Osteoblast (primary cell): ENCODE data around the gene PRSS21. TPM values are rescaled to one million over a fixed set of nuclear protein-coding genes. Genes with fewer than 3 reads are reported as not detected.

ENCODE experiments used
- DNase-seq: peaks from one replicate; pipeline ENCODE4 v3.0.0; 2011; ENCODE audit warnings: low spot score, mixed read lengths; ENCODE audit not compliant: insufficient read length; ENCODE audit errors: missing footprints
- H2AFZ ChIP-seq: 2 replicates; pipeline ENCODE4 v1.6.0; 2011; ENCODE audit warnings: mild to moderate bottlenecking, low read length
- H3K27ac ChIP-seq: 2 replicates; pipeline ENCODE4 v1.5.1; 2011; ENCODE audit warnings: mild to moderate bottlenecking, low read depth, low read length, moderate library complexity
- H3K27me3 ChIP-seq: 2 replicates; pipeline ENCODE4 v1.6.0; 2012; ENCODE audit warnings: mild to moderate bottlenecking, control low read depth, inconsistent platforms, low read length, moderate library complexity; ENCODE audit not compliant: insufficient read depth
- H3K36me3 ChIP-seq: 2 replicates; pipeline ENCODE4 v1.5.1; 2011; ENCODE audit warnings: mild to moderate bottlenecking, low read length, control low read depth, moderate library complexity; ENCODE audit not compliant: insufficient read depth
- H3K4me1 ChIP-seq: 2 replicates; pipeline ENCODE4 v1.5.1; 2011; ENCODE audit warnings: mild to moderate bottlenecking, low read length, control low read depth, moderate library complexity; ENCODE audit not compliant: insufficient read depth
- H3K4me2 ChIP-seq: 2 replicates; pipeline ENCODE4 v1.6.0; 2011; ENCODE audit warnings: mild to moderate bottlenecking, low read length; ENCODE audit not compliant: insufficient read depth
- H3K4me3 ChIP-seq: fragments of 200-600 bp; sonication (generic); 3 replicates; pipeline ENCODE4 v1.5.1; 2012; ENCODE audit warnings: mild to moderate bottlenecking, low read length, inconsistent platforms; ENCODE audit not compliant: insufficient read depth
- H3K79me2 ChIP-seq: 2 replicates; pipeline ENCODE4 v1.6.0; 2012; ENCODE audit warnings: mild to moderate bottlenecking, low read length, control low read depth, inconsistent platforms; ENCODE audit not compliant: insufficient read depth
- H3K9me3 ChIP-seq: 2 replicates; pipeline ENCODE4 v1.5.1; 2011; ENCODE audit warnings: low read depth, low read length, control low read depth
- H4K20me1 ChIP-seq: 2 replicates; pipeline ENCODE4 v1.6.0; 2012; ENCODE audit warnings: mild to moderate bottlenecking, low read length, control low read depth; ENCODE audit not compliant: insufficient read depth
- total RNA-seq: library from RNA; depleted of rRNA; stranded (reverse); fragments of >200 nt; gene quantifications from 2 replicates; pipeline ENCODE4 v1.2.3, GENCODE V29; 2012
- TF ChIP-seq, protein P1 (sequence below): IDR thresholded peaks from 2 replicates; pipeline ENCODE4 v1.5.1; 2011; ENCODE audit warnings: mild to moderate bottlenecking, low read depth, low read length, moderate library complexity; ENCODE audit errors: extremely low read depth

Gene PRSS21
- total RNA-seq, 1 donor = not detected

GRCh38 chr16:2779978-2780898, 36.8 kb upstream of the PRSS21 start:
- Histone ChIP-seq H3K79me2 (peaks cover 34% of the 10 kb centered on the region), H3K4me3 (no peak overlapping the region), H3K9me3 (no peaks in the 10 kb centered on the region), H3K36me3 (peaks cover 4% of the 10 kb centered on the region), H3K27me3 (peaks cover 12% of the 10 kb centered on the region), H3K4me1 (peaks cover 19% of the 10 kb centered on the region), H3K27ac (no peak overlapping the region), H3K4me2 (no peak overlapping the region), H2AFZ (no peak overlapping the region), H4K20me1 (peaks cover 13% of the 10 kb centered on the region)
- DNase-seq = no peak
- TF ChIP-seq, protein P1, sequence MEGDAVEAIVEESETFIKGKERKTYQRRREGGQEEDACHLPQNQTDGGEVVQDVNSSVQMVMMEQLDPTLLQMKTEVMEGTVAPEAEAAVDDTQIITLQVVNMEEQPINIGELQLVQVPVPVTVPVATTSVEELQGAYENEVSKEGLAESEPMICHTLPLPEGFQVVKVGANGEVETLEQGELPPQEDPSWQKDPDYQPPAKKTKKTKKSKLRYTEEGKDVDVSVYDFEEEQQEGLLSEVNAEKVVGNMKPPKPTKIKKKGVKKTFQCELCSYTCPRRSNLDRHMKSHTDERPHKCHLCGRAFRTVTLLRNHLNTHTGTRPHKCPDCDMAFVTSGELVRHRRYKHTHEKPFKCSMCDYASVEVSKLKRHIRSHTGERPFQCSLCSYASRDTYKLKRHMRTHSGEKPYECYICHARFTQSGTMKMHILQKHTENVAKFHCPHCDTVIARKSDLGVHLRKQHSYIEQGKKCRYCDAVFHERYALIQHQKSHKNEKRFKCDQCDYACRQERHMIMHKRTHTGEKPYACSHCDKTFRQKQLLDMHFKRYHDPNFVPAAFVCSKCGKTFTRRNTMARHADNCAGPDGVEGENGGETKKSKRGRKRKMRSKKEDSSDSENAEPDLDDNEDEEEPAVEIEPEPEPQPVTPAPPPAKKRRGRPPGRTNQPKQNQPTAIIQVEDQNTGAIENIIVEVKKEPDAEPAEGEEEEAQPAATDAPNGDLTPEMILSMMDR = no peak

DNA sequence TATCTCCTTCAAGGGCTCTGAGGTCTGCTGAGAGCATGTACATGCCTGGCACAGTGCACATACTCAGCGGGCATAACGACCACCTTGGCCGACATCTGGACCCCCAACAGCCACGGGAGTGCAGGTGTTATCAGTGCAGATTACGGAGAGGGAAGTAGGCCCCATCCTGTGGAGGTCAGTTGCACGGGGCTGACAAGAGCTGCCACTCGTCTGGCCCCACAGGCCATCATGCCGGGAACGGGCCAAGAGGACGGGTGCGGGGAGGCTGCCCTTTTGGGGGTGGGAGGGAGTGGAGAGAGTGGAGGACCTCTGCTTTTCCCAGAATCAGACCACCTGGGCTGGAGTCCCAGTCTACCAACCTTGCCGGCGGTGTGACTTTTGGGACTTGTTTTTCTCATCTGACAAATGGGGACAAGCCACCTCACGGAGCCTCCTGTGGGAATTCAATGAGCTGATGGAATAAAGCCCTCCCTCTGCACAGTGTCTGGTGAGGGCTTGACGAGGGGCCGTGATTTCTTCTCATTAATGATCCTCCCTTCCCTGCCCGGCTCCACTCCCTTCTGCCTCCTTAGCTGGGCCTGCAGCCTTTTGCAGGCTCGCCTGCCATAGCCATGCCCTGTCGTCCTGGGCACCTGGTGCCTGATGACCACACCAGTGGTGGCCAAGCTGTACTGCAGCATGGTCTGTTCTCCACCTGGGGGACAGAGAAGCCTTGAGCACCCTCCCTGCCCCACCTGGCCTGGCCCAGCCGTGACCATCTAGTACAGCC, 34.3 kb upstream of the PRSS21 start:
- H3K27ac ChIP-seq = no peak overlapping the region
- peaks cover 12% of the 10 kb centered on the region for H3K79me2 ChIP-seq
- TF ChIP-seq, protein P1 = no peak
- no peak overlapping the region for H3K4me3 ChIP-seq
- H3K36me3 ChIP-seq = no peaks in the 10 kb centered on the region
- H2AFZ ChIP-seq = no peak overlapping the region
- DNase-seq = peak; percentile 47
- no peaks in the 10 kb centered on the region for H4K20me1 ChIP-seq
- H3K4me2 ChIP-seq = no peak overlapping the region
- no peaks in the 10 kb centered on the region for H3K9me3 ChIP-seq
- peaks cover 7% of the 10 kb centered on the region for H3K4me1 ChIP-seq
- H3K27me3 ChIP-seq = peaks cover 31% of the 10 kb centered on the region

DNA sequence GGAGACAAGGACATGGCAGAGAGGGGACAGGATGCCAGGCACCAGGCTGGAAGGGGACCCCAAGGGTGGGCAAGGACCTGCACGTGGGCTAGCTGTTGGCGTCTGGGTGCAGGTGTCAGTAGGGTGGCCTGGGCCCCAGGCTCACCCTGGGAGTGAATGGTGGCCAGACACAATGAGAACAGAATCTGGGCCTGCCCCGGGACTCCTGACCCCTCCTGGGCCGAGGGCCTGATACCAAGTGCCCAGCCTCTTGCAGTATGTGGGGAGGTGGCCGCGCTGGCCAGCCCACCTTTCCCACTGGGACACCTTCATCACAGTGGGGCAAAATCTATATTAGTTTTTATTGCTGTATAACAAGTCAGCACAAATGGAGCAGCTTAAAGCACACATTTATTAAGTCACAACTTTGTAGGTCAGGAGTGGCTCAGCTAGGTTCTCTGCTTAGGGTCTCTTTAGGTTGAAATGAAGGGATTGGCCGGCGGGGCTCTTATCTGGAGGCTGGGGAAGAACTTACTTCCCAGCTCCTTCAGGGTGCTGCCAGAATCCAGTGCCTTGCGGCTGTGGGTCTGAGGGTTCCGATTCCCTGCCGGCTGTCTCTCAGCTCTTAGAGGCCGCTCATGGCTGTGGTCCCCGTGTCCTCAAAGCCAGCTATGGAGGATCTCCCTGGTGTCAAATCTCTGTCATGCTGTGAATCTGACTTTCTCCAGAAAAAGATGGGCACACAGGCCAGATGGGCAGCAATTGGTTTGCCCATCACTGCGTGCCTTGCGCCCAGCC, 33.3 kb upstream of the PRSS21 start:
- H3K4me3 ChIP-seq = no peak overlapping the region
- H3K4me2 ChIP-seq = no peak overlapping the region
- no peak overlapping the region for H2AFZ ChIP-seq
- no peaks in the 10 kb centered on the region for H3K9me3 ChIP-seq
- H3K4me1 ChIP-seq = no peaks in the 10 kb centered on the region
- TF ChIP-seq, protein P1 = no peak
- H4K20me1 ChIP-seq = no peaks in the 10 kb centered on the region
- no peak overlapping the region for H3K27ac ChIP-seq
- H3K36me3 ChIP-seq = no peaks in the 10 kb centered on the region
- DNase-seq = peak; percentile 55
- H3K27me3 ChIP-seq = peaks cover 39% of the 10 kb centered on the region
- H3K79me2 ChIP-seq = peaks cover 2% of the 10 kb centered on the region
